H1 (cell line): ENCODE measurements around the gene MRS2. TPM values are rescaled to one million over a fixed set of nuclear protein-coding genes. Genes with fewer than 3 reads are reported as not detected.

Experiments used
- CTCF ChIA-PET: fragments of 300-600 bp; sonication (Branson Sonifier 250); formaldehyde crosslinking; loops from one replicate; lab custom pipeline; 2021; ENCODE audit not compliant: partially characterized antibody; lab: Charles Lee
- POLR2A ChIA-PET: fragments of 300-600 bp; sonication (Branson Sonifier 250); formaldehyde crosslinking; loops from one replicate; lab custom pipeline; 2021; ENCODE audit warnings: inconsistent platforms; ENCODE audit not compliant: partially characterized antibody; lab: Charles Lee
- DNase-seq, 2 experiments: peaks; one replicate each; pipeline versions ENCODE4 v3.0.0 to v3.0.0-alpha.2; 2010 to 2022; ENCODE audit warnings: low spot score in 2 of 2, low read depth in 1 of 2, mixed read lengths in 1 of 2
- FAIRE-seq: peaks from 2 replicates; lab custom pipeline; 2011; peaks lifted over from hg19 to GRCh38; lab: Jason Lieb, UNC
- H2AFZ ChIP-seq: 2 replicates; pipeline ENCODE4 v1.8.1; 2012; ENCODE audit warnings: low read length, inconsistent platforms
- H2AK5ac ChIP-seq: 2 replicates; pipeline ENCODE4 v1.6.1; 2013; ENCODE audit warnings: low read depth, low read length
- H2BK120ac ChIP-seq: replicated peaks from 2 replicates; pipeline ENCODE3; 2013; ENCODE audit warnings: low read depth, low read length, inconsistent platforms
- H2BK12ac ChIP-seq: 2 replicates; pipeline ENCODE4 v1.6.1; 2013; ENCODE audit warnings: low read depth, low read length
- H2BK15ac ChIP-seq: 2 replicates; pipeline ENCODE4 v1.6.1; 2013; ENCODE audit warnings: low read length
- H2BK20ac ChIP-seq: 2 replicates; pipeline ENCODE4 v1.6.1; 2013; ENCODE audit warnings: low read length
- H2BK5ac ChIP-seq: 2 replicates; pipeline ENCODE4 v1.6.1; 2013; ENCODE audit warnings: low read depth, low read length
- H3K14ac ChIP-seq: 2 replicates; pipeline ENCODE4 v1.6.1; 2013; ENCODE audit warnings: inconsistent platforms; ENCODE audit not compliant: insufficient read length
- H3K18ac ChIP-seq: 2 replicates; pipeline ENCODE4 v1.6.1; 2013; ENCODE audit warnings: low read length; ENCODE audit errors: extremely low read depth
- H3K23ac ChIP-seq: 2 replicates; pipeline ENCODE4 v1.6.1; 2013; ENCODE audit warnings: inconsistent platforms; ENCODE audit not compliant: insufficient read length
- H3K23me2 ChIP-seq: 2 replicates; pipeline ENCODE4 v1.6.1; 2013; ENCODE audit warnings: low read depth, low read length
- H3K27ac ChIP-seq: 2 replicates; pipeline ENCODE4 v1.6.1; 2011; ENCODE audit warnings: low read depth, low read length, inconsistent platforms
- H3K27me3 ChIP-seq, 4 experiments: replicated peaks in 1 of 4; 1 replicate in 1 of 4; 2 replicates in 3 of 4; pipeline versions ENCODE4 v1.6.1 to v1.8.1; 2011 to 2013; ENCODE audit warnings: low read length in 3 of 4, mild to moderate bottlenecking in 3 of 4, inconsistent platforms in 2 of 4, mixed read lengths in 2 of 4, moderate library complexity in 1 of 4; ENCODE audit not compliant: control insufficient read depth in 3 of 4, insufficient read depth in 3 of 4; ENCODE audit errors: extremely low read depth in 1 of 4
- H3K36me3 ChIP-seq, 4 experiments: 2 replicates each; pipeline versions ENCODE4 v1.6.1 to v1.8.1; 2011 to 2013; ENCODE audit warnings: mild to moderate bottlenecking in 4 of 4, low read length in 3 of 4, moderate library complexity in 2 of 4, control low read depth in 1 of 4, inconsistent platforms in 1 of 4; ENCODE audit not compliant: insufficient read depth in 4 of 4, control insufficient read depth in 2 of 4
- H3K4ac ChIP-seq: replicated peaks from 2 replicates; pipeline ENCODE3; 2013; ENCODE audit warnings: low read length, low read depth, mixed read lengths, inconsistent platforms; ENCODE audit not compliant: insufficient read length
- H3K4me1 ChIP-seq, 4 experiments: replicated peaks in 1 of 4; 1 replicate in 1 of 4; 2 replicates in 3 of 4; pipeline versions ENCODE4 v1.6.1 to v1.8.1; 2011 to 2013; ENCODE audit warnings: low read length in 3 of 4, inconsistent platforms in 2 of 4, mixed read lengths in 1 of 4; ENCODE audit not compliant: insufficient read depth in 4 of 4, control insufficient read depth in 3 of 4
- H3K4me2 ChIP-seq, 2 experiments: 2 replicates each; pipeline versions ENCODE4 v1.6.1 to v1.8.1; 2011 to 2013; ENCODE audit warnings: low read depth in 2 of 2, low read length in 2 of 2, control low read depth in 1 of 2, inconsistent platforms in 1 of 2, mild to moderate bottlenecking in 1 of 2; ENCODE audit not compliant: insufficient read depth in 1 of 2
- H3K4me3 ChIP-seq, 4 experiments: fragments of 200-600, 300-600 bp in 1 of 4; sonication (generic), shearing (Covaris generic), sonication (Bioruptor Twin) in 1 of 4; 2 replicates each; pipeline versions ENCODE4 v1.5.1 to v1.8.1; 2011 to 2016; ENCODE audit warnings: low read length in 4 of 4, low read depth in 3 of 4, control low read depth in 2 of 4, inconsistent platforms in 2 of 4, mild to moderate bottlenecking in 2 of 4, mixed read lengths in 1 of 4, moderate library complexity in 1 of 4; ENCODE audit not compliant: insufficient read depth in 2 of 4; ENCODE audit errors: extremely low read depth in 1 of 4
- H3K56ac ChIP-seq: replicated peaks from 2 replicates; pipeline ENCODE3; 2013; ENCODE audit warnings: low read depth, mild to moderate bottlenecking, mixed read lengths, low read length, inconsistent platforms; ENCODE audit not compliant: insufficient read length
- H3K79me1 ChIP-seq: 2 replicates; pipeline ENCODE4 v1.6.1; 2013; ENCODE audit warnings: low read depth, low read length, control low read depth
- H3K79me2 ChIP-seq, 2 experiments: 2 replicates each; pipeline versions ENCODE4 v1.6.1 to v1.8.1; 2012 to 2013; ENCODE audit warnings: low read length in 2 of 2, mild to moderate bottlenecking in 2 of 2, inconsistent platforms in 1 of 2; ENCODE audit not compliant: insufficient read depth in 2 of 2, control insufficient read depth in 1 of 2
- H3K9ac ChIP-seq, 4 experiments: replicated peaks in 1 of 4; 1 replicate in 1 of 4; 2 replicates in 3 of 4; pipeline versions ENCODE4 v1.6.1 to v1.8.1; 2011 to 2013; ENCODE audit warnings: low read depth in 3 of 4, low read length in 3 of 4, control low read depth in 2 of 4, mild to moderate bottlenecking in 2 of 4, moderate library complexity in 2 of 4, inconsistent platforms in 1 of 4; ENCODE audit errors: extremely low read depth in 1 of 4
- H3K9me3 ChIP-seq, 2 experiments: 2 replicates each; pipeline versions ENCODE4 v1.6.1 to v1.8.1; 2012 to 2013; ENCODE audit warnings: mild to moderate bottlenecking in 2 of 2, moderate library complexity in 2 of 2, control low read depth in 1 of 2, inconsistent platforms in 1 of 2, low read depth in 1 of 2, low read length in 1 of 2, mixed read lengths in 1 of 2; ENCODE audit not compliant: insufficient read depth in 2 of 2
- H4K20me1 ChIP-seq, 2 experiments: replicated peaks in 1 of 2; 2 replicates each; pipeline versions ENCODE3 to v1.8.1; 2011 to 2013; ENCODE audit warnings: inconsistent platforms in 2 of 2, low read length in 2 of 2, mild to moderate bottlenecking in 1 of 2; ENCODE audit not compliant: insufficient read depth in 2 of 2, control insufficient read depth in 1 of 2
- H4K5ac ChIP-seq: 2 replicates; pipeline ENCODE4 v1.6.1; 2013; ENCODE audit warnings: low read length, low read depth, mixed read lengths, inconsistent platforms; ENCODE audit not compliant: insufficient read length
- H4K8ac ChIP-seq: 2 replicates; pipeline ENCODE4 v1.8.0; 2013; ENCODE audit warnings: mild to moderate bottlenecking, moderate library complexity, low read length, inconsistent platforms; ENCODE audit not compliant: insufficient read depth; ENCODE audit errors: extremely low read depth
- H4K91ac ChIP-seq: replicated peaks from 2 replicates; pipeline ENCODE3; 2013; ENCODE audit warnings: low read length, mixed read lengths, inconsistent platforms; ENCODE audit not compliant: insufficient read length
- CREB1 ChIP-seq: IDR thresholded peaks from 2 replicates; pipeline ENCODE4 v1.6.1; 2012; ENCODE audit warnings: inconsistent platforms
- GTF2F1 ChIP-seq: IDR thresholded peaks from 2 replicates; pipeline ENCODE4 v1.6.1; 2012; ENCODE audit warnings: low read depth, low read length, improper control_type of control experiment, borderline replicate concordance
- JUND ChIP-seq: IDR thresholded peaks from 2 replicates; pipeline ENCODE4 v1.6.1; 2011; ENCODE audit warnings: mild to moderate bottlenecking, improper control_type of control experiment, low read length
- NRF1 ChIP-seq: IDR thresholded peaks from 2 replicates; pipeline ENCODE4 v1.6.1; 2011; ENCODE audit warnings: mild to moderate bottlenecking, low read depth, low read length, improper control_type of control experiment
- SAP30 ChIP-seq: fragments of 300-600 bp; sonication (generic); IDR thresholded peaks from 2 replicates; pipeline ENCODE4 v1.7.1; 2012; ENCODE audit warnings: low read length, moderate library complexity, mild to moderate bottlenecking, inconsistent platforms; ENCODE audit not compliant: insufficient read depth, insufficient replicate concordance
- SP1 ChIP-seq: IDR thresholded peaks from 2 replicates; pipeline ENCODE4 v1.6.1; 2011; ENCODE audit warnings: low read depth, low read length
- SUZ12 ChIP-seq: fragments of 200-600 bp; sonication (generic); IDR thresholded peaks from 2 replicates; pipeline ENCODE4 v1.6.1; 2012; ENCODE audit warnings: mild to moderate bottlenecking, inconsistent platforms, low read length, moderate library complexity, mixed read lengths
- TCF12 ChIP-seq: IDR thresholded peaks from 2 replicates; pipeline ENCODE4 v1.6.1; 2011; ENCODE audit warnings: low read depth, mild to moderate bottlenecking, low read length
- WGBS, 2 experiments: shearing (Covaris generic) in 1 of 2; methylation state at CpG; one replicate each; pipeline versions ENCODE4 v1.1.6 to v1.1.7; 2013 to 2015; ENCODE audit warnings: low lambda C conversion rate in 2 of 2, mixed read lengths in 2 of 2, inconsistent platforms in 1 of 2, low coverage in 1 of 2, missing lambda C conversion rate in 1 of 2; ENCODE audit not compliant: insufficient replicate concordance in 2 of 2, insufficient coverage in 1 of 2, insufficient read length in 1 of 2; ENCODE audit errors: extremely low coverage in 1 of 2, missing lambda C conversion rate in 1 of 2; 5-methylcytosine and 5-hydroxymethylcytosine counted together
- polyA plus RNA-seq, 7 experiments: library from polyadenylated mRNA; depleted of rRNA in 3 of 7; stranded (reverse) in 5 of 7; unstranded in 2 of 7; fragments of >200 nt in 5 of 7; fragments of 200-250 nt in 2 of 7; gene quantifications; 1 replicate in 5 of 7; 2 replicates in 1 of 7; 4 replicates in 1 of 7; pipeline versions ENCODE4 v1.2.1 to v1.2.3, GENCODE V29; 2011 to 2013; ENCODE audit warnings: missing spikeins in 2 of 7, mixed read lengths in 2 of 7
- total RNA-seq: library from RNA; stranded (reverse); fragmentation: NEBNext Ultra II Directional; extraction: Animal tissue kit (Norgen Biotek cat#: 25700); gene quantifications from 2 replicates; pipeline ENCODE4 v1.2.1, GENCODE V29; 2021

The MRS2 gene
- total and polyA plus RNA-seq, 2 of the 8 experiments (the other 6 are each of a cell fraction or from before 2014, with no cell fraction given), result 51.2 to 67.5 TPM

DNA sequence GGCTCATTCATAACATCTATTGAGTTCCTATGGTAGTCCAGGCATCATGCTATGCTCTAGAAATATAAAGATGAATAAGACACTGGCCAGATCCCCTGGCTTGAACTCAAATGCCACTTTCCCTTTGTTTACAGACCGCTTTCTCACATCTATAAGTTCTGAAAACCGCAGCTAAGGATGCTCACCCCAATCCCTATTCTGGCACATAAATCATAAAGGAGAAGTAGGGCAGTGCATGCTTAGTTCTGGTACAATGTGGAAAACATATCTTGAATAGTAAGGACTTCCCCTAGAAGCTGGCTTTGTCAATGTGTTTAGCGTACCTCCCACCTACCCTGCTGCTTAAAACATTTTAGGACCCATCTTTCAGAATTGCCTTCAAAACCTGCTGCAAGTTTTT, 26.4 kb downstream of the MRS2 start:
- H4K91ac ChIP-seq, result no peak overlapping the region
- no peak overlapping the region for H2BK5ac ChIP-seq
- H3K27me3 ChIP-seq, result no peaks in the 10 kb centered on the region
- no peak overlapping the region for H3K18ac ChIP-seq
- no peaks in the 10 kb centered on the region for H3K4me1 ChIP-seq
- no peaks in the 10 kb centered on the region for H3K79me2 ChIP-seq
- H3K14ac ChIP-seq, result no peak overlapping the region
- H3K79me1 ChIP-seq, result no peaks in the 10 kb centered on the region
- no peak overlapping the region for H2BK12ac ChIP-seq
- H3K9me3 ChIP-seq, result no peaks in the 10 kb centered on the region
- H3K4me3 ChIP-seq, result no peak overlapping the region
- H3K23ac ChIP-seq, result no peak overlapping the region
- 97% methylated on average over 3 of the region's 3 CpGs; no CpG with 5 or more reads in 1 of the 2 experiments for WGBS, 2 experiments
- no peak overlapping the region for H2BK120ac ChIP-seq
- no peak overlapping the region for H2BK20ac ChIP-seq
- POLR2A ChIA-PET, result interaction anchor here (2.0 to 4.6 kb wide), 3 partner anchors 24 to 66 kb away, joined by 5 to 16 read pairs (median 7); partner anchors contain the start of genes ALDH5A1 and MRS2
- H3K4ac ChIP-seq, result no peak overlapping the region
- H3K23me2 ChIP-seq, result no peaks in the 10 kb centered on the region
- H2AK5ac ChIP-seq, result no peak overlapping the region
- FAIRE-seq (no peak), DNase-seq (no peak)
- H3K9ac ChIP-seq, result no peak overlapping the region
- H2BK15ac ChIP-seq, result no peak overlapping the region
- H3K27ac ChIP-seq, result no peak overlapping the region
- no peaks in the 10 kb centered on the region for H4K20me1 ChIP-seq
- H4K8ac ChIP-seq, result no peak overlapping the region
- H4K5ac ChIP-seq, result no peak overlapping the region
- peaks cover 2 to 19% (median 15%) of the 10 kb centered on the region in 4 experiments; a peak in 7 of 8 replicates for H3K36me3 ChIP-seq
- no peak overlapping the region for H2AFZ ChIP-seq
- H3K4me2 ChIP-seq, result no peak overlapping the region
- no peak overlapping the region for H3K56ac ChIP-seq
- CTCF ChIA-PET, result interaction anchor here (1.2 to 4.1 kb wide), 6 partner anchors 8 to 93 kb away, joined by 3 to 26 read pairs (median 13); partner anchors contain the start of gene ALDH5A1
- TF ChIP-seq TCF12 (no peak), NRF1 (no peak), SAP30 (no peak), SUZ12 (no peak), JUND (no peak), CREB1 (no peak), GTF2F1 (no peak), SP1 (no peak)
